OCI-LY7 (cell line): ENCODE data around the gene ARL6.

Source experiments
- CTCF ChIP-seq: fragments of 200-600 bp; sonication (generic); conservative IDR thresholded peaks from 2 replicates; pipeline ENCODE4 v1.5.1; 2014; ENCODE audit warnings: mild to moderate bottlenecking, antibody characterized with exemption, low read length, moderate library complexity, mixed read lengths
- EZH2phosphoT487 ChIP-seq: fragments of 200-600 bp; sonication (generic); IDR thresholded peaks from 2 replicates; pipeline ENCODE4 v1.6.1; 2018; ENCODE audit warnings: low read depth, borderline replicate concordance, mild to moderate bottlenecking, mixed run types, antibody characterized with exemption, low read length, moderate library complexity, mixed read lengths

- no peak for TF ChIP-seq CTCF
- TF ChIP-seq EZH2phosphoT487, result no peak
Observed at GRCh38 chr3:97823046-97824004, 58.8 kb downstream of the ARL6 start.
